Measurements from ENCODE around the gene NXPH4.
A peak's percentile ranks its signal among the peaks of the same experiment; 100 is the strongest.

Gene NXPH4

GRCh38 chr12:57233357-57234232 lies 17.0 kb downstream of the NXPH4 start:
- DNase-seq, result no peak

DNA sequence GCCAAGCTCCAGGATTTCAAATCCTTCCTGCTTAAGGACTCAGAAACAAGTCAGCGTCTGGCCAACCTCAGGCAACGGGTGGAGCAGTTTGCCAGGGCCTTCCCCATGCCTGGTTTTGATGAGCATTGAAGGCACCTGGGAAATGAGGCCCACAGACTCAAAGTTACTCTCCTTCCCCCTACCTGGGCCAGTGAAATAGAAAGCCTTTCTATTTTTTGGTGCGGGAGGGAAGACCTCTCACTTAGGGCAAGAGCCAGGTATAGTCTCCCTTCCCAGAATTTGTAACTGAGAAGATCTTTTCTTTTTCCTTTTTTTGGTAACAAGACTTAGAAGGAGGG lies 17.6 kb downstream of the NXPH4 start:
- DNase-seq, result no peak

- DNase-seq, result no peak
Observed at GRCh38 chr12:57234571-57235016, 18.0 kb downstream of the NXPH4 start.

- peak; percentile 76 for DNase-seq
Observed at GRCh38 chr12:57235017-57235727, 18.6 kb downstream of the NXPH4 start.

DNA sequence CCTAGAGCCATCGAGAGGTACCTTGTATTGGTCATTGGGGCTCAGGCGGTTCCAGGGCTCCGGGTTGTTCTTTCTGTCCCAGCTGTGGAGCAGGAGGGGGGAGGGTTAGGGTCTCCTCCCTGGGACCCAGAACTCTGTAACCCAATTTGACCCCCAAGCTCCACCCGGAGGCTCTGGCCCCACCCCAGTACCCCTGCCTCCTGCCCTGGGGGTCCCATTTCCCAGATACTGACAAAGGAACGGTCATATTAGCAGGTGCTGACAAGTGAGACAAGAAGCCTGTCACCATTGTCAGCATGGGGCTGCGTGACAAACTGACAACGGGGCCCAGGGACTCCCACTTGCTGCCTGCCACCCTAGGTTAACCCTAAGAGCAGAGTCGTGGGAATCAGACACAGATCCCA lies 19.1 kb downstream of the NXPH4 start:
- DNase-seq, result no peak

GRCh38 chr12:57236201-57236924 lies 19.8 kb downstream of the NXPH4 start:
- DNase-seq, result no peak

DNA sequence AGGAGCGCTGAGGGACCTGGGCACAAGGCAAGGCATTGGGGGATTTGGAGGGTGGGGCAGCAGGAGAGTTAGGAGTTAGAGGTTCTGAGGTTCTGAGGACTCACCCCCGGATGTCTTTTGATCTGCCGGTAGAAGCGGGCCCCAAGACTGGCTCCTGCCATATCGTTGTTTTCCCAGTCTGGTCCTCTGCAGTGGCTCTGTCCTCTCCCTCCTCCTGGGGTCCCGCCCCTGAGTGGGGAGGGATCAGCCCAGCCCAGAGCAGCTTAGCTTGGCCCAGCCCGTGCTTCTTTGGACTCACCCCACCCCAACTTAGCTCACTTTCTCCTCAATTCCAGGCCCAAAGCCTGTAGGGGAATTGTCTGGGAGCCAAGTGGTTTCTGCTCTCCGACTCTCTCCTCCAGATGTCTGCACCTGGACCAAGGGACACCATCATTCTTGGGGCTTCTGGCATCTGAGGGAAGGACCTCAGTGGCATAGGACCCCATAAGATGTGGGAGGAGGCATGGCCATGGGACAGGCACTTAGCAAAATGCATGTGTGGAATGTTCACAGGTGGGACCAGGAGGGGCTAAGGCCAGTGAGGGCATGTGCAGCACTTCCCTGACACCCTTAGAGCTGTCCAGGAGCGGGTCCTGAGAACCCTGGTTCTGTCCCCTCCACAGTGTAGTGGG lies 20.5 kb downstream of the NXPH4 start:
- no peak for DNase-seq

- peak; percentile 38 for DNase-seq
Observed at GRCh38 chr12:57237596-57237931, 21.0 kb downstream of the NXPH4 start.

DNA sequence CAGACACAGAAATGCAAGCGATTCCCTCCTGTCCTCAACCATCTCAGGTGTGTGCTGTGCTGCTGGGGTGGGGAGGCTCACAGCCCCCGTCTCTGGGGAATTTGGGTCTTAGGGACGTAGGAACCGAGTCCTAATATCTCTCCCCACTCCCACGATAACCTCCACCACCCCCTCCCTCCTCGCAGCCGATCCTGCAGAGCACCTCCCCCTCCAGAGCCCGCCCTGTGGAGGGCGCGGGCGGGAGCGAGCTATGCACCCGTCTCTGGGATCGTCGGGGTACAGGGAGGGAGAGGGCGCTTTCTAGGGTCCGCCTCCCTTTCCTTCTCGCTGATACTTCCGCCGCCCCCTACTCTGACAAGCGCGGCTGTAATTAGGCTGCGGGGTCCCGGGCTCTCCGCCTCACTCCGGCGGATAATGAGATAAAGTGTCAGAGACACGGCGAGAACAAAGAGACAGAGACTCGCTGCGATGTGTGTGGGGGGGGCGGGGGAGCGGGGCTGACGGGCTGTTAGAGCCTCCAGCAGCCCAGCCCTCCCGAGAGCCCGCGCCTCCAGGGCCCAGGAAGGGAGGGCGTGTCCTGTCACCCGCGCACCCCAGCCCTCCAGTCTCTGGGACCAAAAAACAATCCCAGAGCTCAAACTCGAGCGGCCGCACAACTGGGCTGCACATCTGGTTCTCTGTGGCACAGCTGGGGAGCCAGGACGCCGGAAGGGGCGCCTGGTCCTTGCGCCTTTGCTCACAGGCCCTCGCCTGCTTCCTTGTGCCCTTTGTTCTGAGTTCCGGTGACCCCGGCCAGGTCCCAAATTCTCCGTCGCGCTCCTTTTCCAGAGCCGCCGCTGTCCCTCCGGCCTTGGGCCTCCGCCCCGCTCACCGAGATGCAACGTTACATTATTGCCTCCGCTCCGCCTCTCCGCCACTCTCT lies 21.6 kb downstream of the NXPH4 start:
- no peak for DNase-seq

GRCh38 chr12:57238854-57239554 lies 22.4 kb downstream of the NXPH4 start:
- DNase-seq, result peak; percentile 73

- DNase-seq, result no peak
Observed at GRCh38 chr12:57239587-57240065, 23.0 kb downstream of the NXPH4 start.

GRCh38 chr12:57240066-57240921 lies 23.7 kb downstream of the NXPH4 start:
- peak; percentile 76 for DNase-seq

GRCh38 chr12:57240926-57241401 lies 24.4 kb downstream of the NXPH4 start:
- DNase-seq, result no peak

GRCh38 chr12:57241402-57242310 lies 25.1 kb downstream of the NXPH4 start:
- no peak for DNase-seq

DNA sequence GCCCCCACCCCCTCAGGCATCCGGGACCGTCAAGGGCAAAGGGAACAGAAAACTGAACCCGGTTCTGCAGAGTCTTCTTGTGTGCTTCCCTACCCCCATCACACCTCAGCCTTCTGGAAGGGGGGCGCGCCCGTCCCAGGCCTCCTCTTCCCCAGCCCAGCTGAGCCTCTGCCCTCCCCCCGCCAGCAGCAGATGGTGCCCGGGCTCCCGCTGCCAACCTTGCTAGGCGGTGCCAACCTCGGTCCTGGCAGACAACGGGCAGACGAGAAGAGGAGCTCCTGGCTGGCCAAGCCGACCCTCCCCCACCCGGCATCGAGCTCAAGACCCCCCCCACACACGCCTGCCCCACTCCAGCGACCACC lies 25.7 kb downstream of the NXPH4 start:
- no peak for DNase-seq

- peak; percentile 93 for DNase-seq
Observed at GRCh38 chr12:57242691-57243454, 26.3 kb downstream of the NXPH4 start.

DNA sequence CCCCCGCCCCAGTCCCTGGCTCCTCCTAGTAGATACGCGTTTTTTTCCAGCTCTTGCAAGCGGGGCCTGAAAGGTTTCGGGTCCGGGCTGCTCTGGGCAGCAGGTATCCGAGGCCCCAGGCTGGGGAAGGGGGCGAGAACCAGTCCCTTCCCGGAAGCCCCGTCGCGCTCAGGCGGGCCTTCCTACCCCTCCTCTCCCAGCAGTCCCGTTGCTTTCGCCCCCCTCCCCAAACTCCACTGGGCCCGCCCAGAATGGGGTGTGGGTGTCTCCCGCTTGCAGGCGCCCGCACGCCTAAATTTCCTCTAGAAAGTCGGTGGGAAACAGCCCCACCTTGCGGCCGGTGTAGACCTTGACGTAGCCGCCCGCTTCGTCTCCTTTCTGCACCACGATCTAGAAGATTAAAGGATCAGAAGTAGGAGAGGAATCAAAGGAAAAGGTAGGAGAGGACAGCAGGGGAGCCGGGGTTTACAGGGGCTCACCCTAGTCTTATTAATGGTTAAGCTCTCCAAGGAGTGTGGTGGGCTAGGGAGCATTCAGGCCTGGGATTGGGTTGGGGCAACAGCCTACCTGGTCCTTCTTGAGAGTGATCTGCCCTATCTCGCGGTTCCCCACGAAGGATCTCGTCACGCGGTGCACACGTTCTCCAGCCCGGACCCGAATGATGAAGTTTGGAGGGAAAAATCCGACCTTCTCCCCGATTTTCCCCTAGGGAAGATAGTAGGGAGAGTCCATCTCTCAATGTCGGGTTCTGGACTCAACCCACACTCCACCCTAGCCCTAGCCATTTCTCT lies 27.1 kb downstream of the NXPH4 start:
- DNase-seq, result peak; percentile 82
